Stomach smooth muscle (tissue), 2 donors: Measurements from ENCODE around the gene TRAPPC12.

ENCODE experiments used
- H3K27ac ChIP-seq: one replicate; pipeline ENCODE4 v1.7.0; 2013; ENCODE audit warnings: mild to moderate bottlenecking, low read length, inconsistent platforms
- H3K27me3 ChIP-seq, 2 donors: one replicate each; pipeline ENCODE4 v1.7.0; 2013; ENCODE audit warnings: low read length in 2 of 2; ENCODE audit not compliant: insufficient read depth in 2 of 2, control insufficient read depth in 1 of 2
- H3K36me3 ChIP-seq, 2 donors: one replicate each; pipeline ENCODE4 v1.7.0; 2013; ENCODE audit warnings: low read length in 2 of 2; ENCODE audit not compliant: control insufficient read depth in 2 of 2, insufficient read depth in 2 of 2
- H3K4me1 ChIP-seq: one replicate; pipeline ENCODE4 v1.7.0; 2013; ENCODE audit warnings: low read length; ENCODE audit not compliant: control insufficient read depth, insufficient read depth
- H3K4me3 ChIP-seq, 2 donors: one replicate each; pipeline ENCODE4 v1.7.0; 2013; ENCODE audit warnings: low read length in 2 of 2
- H3K9ac ChIP-seq, 2 donors: one replicate each; pipeline ENCODE4 v1.7.0; 2013; ENCODE audit warnings: low read length in 2 of 2, mild to moderate bottlenecking in 1 of 2
- H3K9me3 ChIP-seq, 2 donors: one replicate each; pipeline ENCODE4 v1.7.0; 2013; ENCODE audit warnings: low read length in 2 of 2; ENCODE audit not compliant: control insufficient read depth in 2 of 2
- donor health status: healthy.
- donor health status: Pancreatic carcinoma.

Gene TRAPPC12

GRCh38 chr2:3469486-3469885 is 90.0 kb downstream of the TRAPPC12 start:
- H3K4me3 ChIP-seq, result no peak overlapping the region
- peaks cover 34 to 52% of the 10 kb centered on the region in 2 donors for H3K36me3 ChIP-seq
- H3K9ac ChIP-seq, result no peak overlapping the region
- H3K27me3 ChIP-seq, result no peaks in the 10 kb centered on the region
- peak overlapping the region; percentile 70 for H3K27ac ChIP-seq
- no peaks in the 10 kb centered on the region for H3K9me3 ChIP-seq
- peaks cover 22% of the 10 kb centered on the region for H3K4me1 ChIP-seq

- H3K27me3 ChIP-seq, result no peaks in the 10 kb centered on the region
- H3K27ac ChIP-seq, result peak overlapping the region; percentile 70
- H3K4me3 ChIP-seq, result no peak overlapping the region
- peaks cover 30 to 49% of the 10 kb centered on the region in 2 donors for H3K36me3 ChIP-seq
- peaks cover 22% of the 10 kb centered on the region for H3K4me1 ChIP-seq
- peak overlapping the region in 1 of 2 donors; percentile 36 for H3K9ac ChIP-seq
- H3K9me3 ChIP-seq, result no peaks in the 10 kb centered on the region
Measured at GRCh38 chr2:3470166-3470651, 90.7 kb downstream of the TRAPPC12 start.

GRCh38 chr2:3470856-3471737 is 91.6 kb downstream of the TRAPPC12 start:
- H3K9me3 ChIP-seq, result no peaks in the 10 kb centered on the region
- H3K4me3 ChIP-seq, result no peak overlapping the region
- peaks cover 34 to 48% of the 10 kb centered on the region in 2 donors for H3K36me3 ChIP-seq
- peak overlapping the region in 1 of 2 donors; percentile 47 for H3K9ac ChIP-seq
- H3K27ac ChIP-seq, result peak overlapping the region; percentile 70
- H3K4me1 ChIP-seq, result peaks cover 22% of the 10 kb centered on the region
- no peaks in the 10 kb centered on the region for H3K27me3 ChIP-seq

- H3K9me3 ChIP-seq, result no peaks in the 10 kb centered on the region
- no peak overlapping the region for H3K27ac ChIP-seq
- no peaks in the 10 kb centered on the region for H3K27me3 ChIP-seq
- H3K9ac ChIP-seq, result no peak overlapping the region
- peaks cover 25 to 41% of the 10 kb centered on the region in 2 donors for H3K36me3 ChIP-seq
- no peak overlapping the region for H3K4me3 ChIP-seq
- peaks cover 22% of the 10 kb centered on the region for H3K4me1 ChIP-seq
Measured at GRCh38 chr2:3472296-3472695, 92.8 kb downstream of the TRAPPC12 start.

- Histone ChIP-seq H3K4me1 (peaks cover 22% of the 10 kb centered on the region), H3K4me3 (no peak overlapping the region), H3K27ac (no peak overlapping the region), H3K27me3 (no peaks in the 10 kb centered on the region), H3K36me3 (peaks cover 22 to 37% of the 10 kb centered on the region in 2 donors), H3K9ac (no peak overlapping the region), H3K9me3 (no peaks in the 10 kb centered on the region)
Measured at GRCh38 chr2:3472966-3473365, 93.5 kb downstream of the TRAPPC12 start.

- no peak overlapping the region for H3K9ac ChIP-seq
- H3K9me3 ChIP-seq, result no peaks in the 10 kb centered on the region
- no peak overlapping the region for H3K27ac ChIP-seq
- H3K4me1 ChIP-seq, result peaks cover 6% of the 10 kb centered on the region
- peaks cover 27 to 38% of the 10 kb centered on the region in 2 donors for H3K36me3 ChIP-seq
- H3K4me3 ChIP-seq, result no peak overlapping the region
- no peaks in the 10 kb centered on the region for H3K27me3 ChIP-seq
Measured at GRCh38 chr2:3475771-3476170, 96.3 kb downstream of the TRAPPC12 start.

- Histone ChIP-seq H3K9me3 (no peaks in the 10 kb centered on the region), H3K4me3 (no peak overlapping the region), H3K4me1 (no peaks in the 10 kb centered on the region), H3K27me3 (no peaks in the 10 kb centered on the region), H3K36me3 (peaks cover 27 to 33% of the 10 kb centered on the region in 2 donors), H3K27ac (no peak overlapping the region), H3K9ac (peak overlapping the region in 1 of 2 donors; percentile 13)
Measured at GRCh38 chr2:3476321-3476984, 97.0 kb downstream of the TRAPPC12 start.

- Histone ChIP-seq H3K9me3 (no peaks in the 10 kb centered on the region), H3K9ac (no peak overlapping the region), H3K27me3 (no peaks in the 10 kb centered on the region), H3K4me3 (no peak overlapping the region), H3K36me3 (peaks cover 27 to 33% of the 10 kb centered on the region in 2 donors), H3K4me1 (no peaks in the 10 kb centered on the region), H3K27ac (no peak overlapping the region)
Measured at GRCh38 chr2:3476985-3477327, 97.5 kb downstream of the TRAPPC12 start.

- Histone ChIP-seq H3K27ac (no peak overlapping the region), H3K4me3 (no peak overlapping the region), H3K36me3 (peaks cover 21 to 26% of the 10 kb centered on the region in 2 donors), H3K9ac (no peak overlapping the region), H3K4me1 (peaks cover 8% of the 10 kb centered on the region), H3K9me3 (no peaks in the 10 kb centered on the region), H3K27me3 (no peaks in the 10 kb centered on the region)
Measured at GRCh38 chr2:3478846-3479385, 99.4 kb downstream of the TRAPPC12 start.

GRCh38 chr2:3479430-3480320 is 100.2 kb downstream of the TRAPPC12 start:
- Histone ChIP-seq H3K27ac (no peak overlapping the region), H3K27me3 (no peaks in the 10 kb centered on the region), H3K36me3 (peaks cover 21 to 26% of the 10 kb centered on the region in 2 donors), H3K9ac (no peak overlapping the region), H3K4me1 (peaks cover 8% of the 10 kb centered on the region), H3K9me3 (no peaks in the 10 kb centered on the region), H3K4me3 (no peak overlapping the region)
